DMS 273 (cell line): Measurements from ENCODE around the gene UNK.

Source experiments
- DNase-seq: peaks from one replicate; lab custom pipeline; 2025; ENCODE audit not compliant: unreplicated experiment; lab: John Stamatoyannopoulos, UW

Gene UNK, protein sequence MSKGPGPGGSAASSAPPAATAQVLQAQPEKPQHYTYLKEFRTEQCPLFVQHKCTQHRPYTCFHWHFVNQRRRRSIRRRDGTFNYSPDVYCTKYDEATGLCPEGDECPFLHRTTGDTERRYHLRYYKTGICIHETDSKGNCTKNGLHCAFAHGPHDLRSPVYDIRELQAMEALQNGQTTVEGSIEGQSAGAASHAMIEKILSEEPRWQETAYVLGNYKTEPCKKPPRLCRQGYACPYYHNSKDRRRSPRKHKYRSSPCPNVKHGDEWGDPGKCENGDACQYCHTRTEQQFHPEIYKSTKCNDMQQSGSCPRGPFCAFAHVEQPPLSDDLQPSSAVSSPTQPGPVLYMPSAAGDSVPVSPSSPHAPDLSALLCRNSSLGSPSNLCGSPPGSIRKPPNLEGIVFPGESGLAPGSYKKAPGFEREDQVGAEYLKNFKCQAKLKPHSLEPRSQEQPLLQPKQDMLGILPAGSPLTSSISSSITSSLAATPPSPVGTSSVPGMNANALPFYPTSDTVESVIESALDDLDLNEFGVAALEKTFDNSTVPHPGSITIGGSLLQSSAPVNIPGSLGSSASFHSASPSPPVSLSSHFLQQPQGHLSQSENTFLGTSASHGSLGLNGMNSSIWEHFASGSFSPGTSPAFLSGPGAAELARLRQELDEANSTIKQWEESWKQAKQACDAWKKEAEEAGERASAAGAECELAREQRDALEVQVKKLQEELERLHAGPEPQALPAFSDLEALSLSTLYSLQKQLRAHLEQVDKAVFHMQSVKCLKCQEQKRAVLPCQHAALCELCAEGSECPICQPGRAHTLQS

DNA sequence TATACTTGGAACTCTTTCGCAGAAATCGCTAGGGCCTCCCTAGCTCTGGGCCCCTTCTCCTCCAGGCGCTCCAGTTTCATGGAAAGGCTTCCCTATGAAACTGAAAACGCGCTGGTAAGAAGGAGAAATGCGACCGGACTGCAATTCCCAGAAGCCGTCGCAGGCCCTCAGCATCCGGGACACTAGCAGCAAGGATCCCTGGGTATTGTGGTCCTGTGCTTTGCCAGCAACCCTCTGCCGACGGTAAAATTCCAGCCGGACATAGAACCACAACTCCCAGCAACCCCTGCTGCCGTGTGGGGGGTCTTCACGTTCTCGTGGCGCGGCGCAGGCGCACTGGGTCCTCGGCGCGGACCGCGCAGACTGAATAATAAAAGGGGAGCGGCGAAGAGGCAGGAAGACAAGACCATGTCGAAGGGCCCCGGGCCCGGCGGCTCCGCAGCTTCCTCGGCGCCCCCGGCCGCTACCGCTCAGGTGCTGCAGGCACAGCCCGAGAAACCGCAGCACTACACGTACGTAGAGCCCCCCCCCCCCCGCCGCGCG is at the start of gene UNK:
TSS of gene UNK (plus strand) at position 334 of the 543 bp plus-strand sequence. CDS start at position 409, 75 bp downstream.
- peak; percentile 99 for DNase-seq

DNA sequence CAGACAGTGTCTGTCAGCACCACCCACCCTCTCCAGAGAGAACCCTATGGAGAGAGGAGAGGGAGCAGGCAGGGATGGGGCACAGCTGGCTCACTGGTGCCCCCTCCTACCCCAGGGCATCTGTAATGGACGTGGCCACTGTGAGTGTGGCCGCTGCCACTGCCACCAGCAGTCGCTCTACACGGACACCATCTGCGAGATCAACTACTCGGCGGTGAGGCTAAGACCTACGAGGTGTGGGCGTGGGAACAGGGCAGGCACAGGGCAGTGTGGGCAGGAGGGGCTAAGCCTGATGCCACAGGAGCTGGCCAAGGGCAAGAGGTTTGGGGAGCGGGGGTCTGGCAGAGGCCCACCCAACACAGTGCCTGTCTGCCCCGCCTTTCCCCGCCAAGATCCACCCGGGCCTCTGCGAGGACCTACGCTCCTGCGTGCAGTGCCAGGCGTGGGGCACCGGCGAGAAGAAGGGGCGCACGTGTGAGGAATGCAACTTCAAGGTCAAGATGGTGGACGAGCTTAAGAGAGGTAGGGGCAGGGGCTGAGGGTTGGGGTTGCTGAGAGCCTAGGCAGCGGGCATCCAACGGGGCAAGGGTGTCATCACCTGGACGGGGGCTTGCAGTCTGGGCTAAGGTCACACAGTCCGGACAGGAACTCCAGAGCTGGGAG is 48.3 kb upstream of the UNK start:
- DNase-seq, result no peak

DNA sequence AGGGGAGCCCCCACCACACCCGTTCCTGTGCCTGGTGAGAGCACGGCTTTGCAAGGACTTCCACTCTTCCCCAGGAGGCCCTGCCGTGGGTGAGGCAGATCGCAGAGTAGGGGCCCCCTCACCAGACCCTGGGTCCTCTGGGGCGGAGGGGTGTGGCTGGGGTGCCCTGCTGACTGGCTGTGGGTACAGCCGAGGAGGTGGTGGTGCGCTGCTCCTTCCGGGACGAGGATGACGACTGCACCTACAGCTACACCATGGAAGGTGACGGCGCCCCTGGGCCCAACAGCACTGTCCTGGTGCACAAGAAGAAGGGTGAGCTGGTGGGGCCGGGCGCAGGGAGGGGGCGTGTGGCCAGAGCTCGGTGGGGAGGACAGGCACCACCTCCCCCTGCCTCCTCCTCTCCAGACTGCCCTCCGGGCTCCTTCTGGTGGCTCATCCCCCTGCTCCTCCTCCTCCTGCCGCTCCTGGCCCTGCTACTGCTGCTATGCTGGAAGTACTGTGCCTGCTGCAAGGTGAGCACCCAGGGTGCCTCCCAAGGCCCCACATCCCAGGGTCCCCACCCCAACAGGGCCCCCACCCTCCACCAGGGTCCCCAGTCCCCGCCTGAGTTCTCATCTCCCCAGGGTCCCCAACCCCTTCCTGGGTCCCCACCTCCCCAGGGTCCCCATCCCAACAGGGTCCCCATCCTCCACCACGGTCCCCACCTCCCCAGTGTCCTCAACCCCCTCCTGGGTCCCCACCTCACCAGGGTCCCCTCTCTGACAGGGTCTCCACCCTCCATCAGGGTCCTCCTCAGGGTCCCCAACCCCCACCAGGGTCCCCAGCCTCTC is 47.3 kb upstream of the UNK start:
- DNase-seq, result no peak

DNA sequence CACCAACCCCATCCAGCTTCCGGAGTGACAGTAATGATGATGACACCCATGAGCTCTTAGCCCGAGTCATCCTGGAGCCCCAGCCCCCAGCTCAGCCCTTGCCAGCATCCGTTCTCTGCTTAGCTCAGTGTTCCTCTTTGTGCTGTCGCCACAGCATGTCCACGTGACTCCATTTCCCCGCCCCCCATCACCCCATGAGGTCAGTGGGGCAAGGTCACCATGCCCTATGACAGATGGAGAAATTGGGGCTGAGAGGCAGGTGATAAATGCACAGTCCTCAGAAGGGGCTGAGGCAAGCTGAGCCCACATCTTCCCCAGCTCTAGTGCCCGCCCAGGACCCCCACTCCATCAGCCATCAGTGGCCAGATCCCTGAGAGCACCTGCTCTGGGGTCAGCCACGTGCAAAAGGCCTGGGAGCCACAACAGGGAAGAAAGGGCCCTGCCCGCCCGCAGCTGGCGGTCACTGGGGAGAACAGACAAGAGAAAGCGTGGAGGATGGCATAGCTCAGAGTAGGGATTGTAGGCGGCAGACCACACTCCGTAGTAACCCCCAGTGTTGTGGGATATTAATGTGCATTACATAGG is 46.3 kb upstream of the UNK start:
- DNase-seq, result no peak

DNA sequence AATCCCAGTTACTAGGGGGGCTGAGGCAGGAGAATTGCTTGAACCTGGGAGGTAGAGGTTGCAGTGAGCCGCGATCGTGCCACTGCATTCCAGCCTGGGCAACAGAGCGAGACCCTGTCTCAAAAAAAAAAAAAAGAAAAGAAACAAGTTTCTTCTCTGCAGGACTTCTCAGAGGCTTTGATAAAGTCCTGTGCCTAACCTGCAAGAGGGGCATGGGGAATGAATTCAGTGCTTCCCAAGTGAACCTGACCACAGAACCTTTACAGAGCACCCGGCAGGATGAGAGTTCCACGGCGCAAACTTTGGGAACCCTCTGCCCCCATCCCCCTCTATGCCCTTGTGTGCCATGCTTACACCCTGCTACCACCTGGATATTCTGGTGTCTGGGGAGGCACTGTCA is 45.4 kb upstream of the UNK start:
- DNase-seq, result no peak

DNA sequence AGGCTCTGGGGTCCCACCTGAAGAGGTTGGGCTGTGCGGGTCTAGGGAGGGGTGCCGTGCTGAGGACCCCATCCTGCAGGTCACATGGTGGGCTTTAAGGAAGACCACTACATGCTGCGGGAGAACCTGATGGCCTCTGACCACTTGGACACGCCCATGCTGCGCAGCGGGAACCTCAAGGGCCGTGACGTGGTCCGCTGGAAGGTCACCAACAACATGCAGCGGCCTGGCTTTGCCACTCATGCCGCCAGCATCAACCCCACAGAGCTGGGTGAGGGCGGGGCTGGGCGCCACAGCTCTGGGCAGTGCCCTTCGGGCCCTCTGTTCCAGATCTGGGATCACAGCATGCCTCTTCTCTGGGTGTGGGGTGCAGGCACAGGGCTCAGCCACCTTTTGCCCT is 44.8 kb upstream of the UNK start:
- no peak for DNase-seq

DNA sequence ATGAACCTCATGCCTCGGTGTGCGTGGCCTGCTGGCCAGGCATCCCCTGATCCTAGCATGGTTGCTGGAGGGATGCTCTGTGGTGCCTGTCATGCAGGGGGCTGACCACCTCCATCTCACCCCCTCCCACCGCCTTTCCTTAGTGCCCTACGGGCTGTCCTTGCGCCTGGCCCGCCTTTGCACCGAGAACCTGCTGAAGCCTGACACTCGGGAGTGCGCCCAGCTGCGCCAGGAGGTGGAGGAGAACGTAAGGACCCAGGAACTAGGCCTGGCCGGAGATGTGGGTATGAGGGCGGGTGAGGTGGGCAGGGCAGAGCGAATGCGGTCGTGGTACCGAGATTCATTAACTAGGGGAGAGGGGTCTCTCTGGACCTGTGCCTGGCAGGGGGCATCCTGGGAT is 44.4 kb upstream of the UNK start:
- DNase-seq, result no peak

DNA sequence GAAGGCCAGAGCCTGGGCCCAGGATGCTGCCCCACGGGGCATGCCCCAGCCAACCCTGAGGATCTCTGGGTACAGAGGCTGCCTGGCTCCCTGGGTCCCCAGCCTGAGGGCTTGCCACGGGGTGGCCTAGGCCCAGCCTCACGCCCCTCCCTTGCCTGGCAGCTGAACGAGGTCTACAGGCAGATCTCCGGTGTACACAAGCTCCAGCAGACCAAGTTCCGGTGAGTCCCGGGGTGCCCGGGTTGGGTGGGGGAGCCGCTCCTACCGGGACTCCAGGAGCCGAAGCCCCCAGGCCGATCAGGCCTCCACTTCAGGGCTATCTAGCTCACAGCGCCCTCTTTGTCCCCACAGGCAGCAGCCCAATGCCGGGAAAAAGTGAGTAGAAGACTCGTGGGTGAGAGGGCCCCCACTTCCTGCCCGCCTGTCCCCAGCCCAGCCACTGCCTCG is 44.0 kb upstream of the UNK start:
- DNase-seq, result no peak

DNA sequence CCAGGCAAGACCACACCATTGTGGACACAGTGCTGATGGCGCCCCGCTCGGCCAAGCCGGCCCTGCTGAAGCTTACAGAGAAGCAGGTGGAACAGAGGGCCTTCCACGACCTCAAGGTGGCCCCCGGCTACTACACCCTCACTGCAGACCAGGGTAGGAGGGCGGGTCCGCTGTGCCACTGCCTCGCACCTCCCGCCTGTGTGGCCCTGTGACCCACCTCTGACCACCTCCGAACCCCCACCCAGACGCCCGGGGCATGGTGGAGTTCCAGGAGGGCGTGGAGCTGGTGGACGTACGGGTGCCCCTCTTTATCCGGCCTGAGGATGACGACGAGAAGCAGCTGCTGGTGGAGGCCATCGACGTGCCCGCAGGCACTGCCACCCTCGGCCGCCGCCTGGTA is 42.3 kb upstream of the UNK start:
- DNase-seq, result no peak

DNA sequence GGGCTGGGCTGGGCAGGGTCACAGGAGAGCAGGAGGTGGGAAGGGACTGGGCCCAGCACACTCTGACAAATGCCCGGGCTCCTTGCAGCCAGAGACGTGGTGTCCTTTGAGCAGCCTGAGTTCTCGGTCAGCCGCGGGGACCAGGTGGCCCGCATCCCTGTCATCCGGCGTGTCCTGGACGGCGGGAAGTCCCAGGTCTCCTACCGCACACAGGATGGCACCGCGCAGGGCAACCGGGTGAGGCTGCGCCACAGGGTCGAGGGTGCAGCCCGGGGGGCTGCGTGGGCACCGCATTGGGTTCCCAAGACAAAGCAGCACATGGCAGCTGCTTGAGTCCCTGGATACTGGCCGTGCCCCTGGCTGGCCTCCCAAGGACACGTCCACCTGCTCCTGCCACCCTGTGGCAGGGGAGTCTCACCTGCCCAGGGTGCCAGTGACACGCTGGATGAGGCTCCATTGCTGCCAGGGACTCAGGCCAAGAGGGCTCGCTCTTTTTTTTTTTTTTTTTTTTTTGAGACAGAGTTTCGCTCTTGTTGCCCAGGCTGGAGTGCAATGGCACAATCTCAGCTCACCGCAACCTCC is 40.9 kb upstream of the UNK start:
- no peak for DNase-seq

DNA sequence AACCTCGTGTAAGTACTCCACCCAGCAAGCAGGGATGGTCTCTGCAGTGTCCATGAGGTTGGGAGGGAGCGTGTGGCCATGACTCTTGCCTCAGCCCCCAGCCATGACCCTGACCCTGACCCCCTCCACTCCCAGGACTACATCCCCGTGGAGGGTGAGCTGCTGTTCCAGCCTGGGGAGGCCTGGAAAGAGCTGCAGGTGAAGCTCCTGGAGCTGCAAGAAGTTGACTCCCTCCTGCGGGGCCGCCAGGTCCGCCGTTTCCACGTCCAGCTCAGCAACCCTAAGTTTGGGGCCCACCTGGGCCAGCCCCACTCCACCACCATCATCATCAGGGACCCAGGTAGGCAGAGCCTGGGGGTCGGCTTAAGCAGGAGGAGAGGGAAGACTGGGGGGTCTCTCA is 35.9 kb upstream of the UNK start:
- DNase-seq, result no peak

DNA sequence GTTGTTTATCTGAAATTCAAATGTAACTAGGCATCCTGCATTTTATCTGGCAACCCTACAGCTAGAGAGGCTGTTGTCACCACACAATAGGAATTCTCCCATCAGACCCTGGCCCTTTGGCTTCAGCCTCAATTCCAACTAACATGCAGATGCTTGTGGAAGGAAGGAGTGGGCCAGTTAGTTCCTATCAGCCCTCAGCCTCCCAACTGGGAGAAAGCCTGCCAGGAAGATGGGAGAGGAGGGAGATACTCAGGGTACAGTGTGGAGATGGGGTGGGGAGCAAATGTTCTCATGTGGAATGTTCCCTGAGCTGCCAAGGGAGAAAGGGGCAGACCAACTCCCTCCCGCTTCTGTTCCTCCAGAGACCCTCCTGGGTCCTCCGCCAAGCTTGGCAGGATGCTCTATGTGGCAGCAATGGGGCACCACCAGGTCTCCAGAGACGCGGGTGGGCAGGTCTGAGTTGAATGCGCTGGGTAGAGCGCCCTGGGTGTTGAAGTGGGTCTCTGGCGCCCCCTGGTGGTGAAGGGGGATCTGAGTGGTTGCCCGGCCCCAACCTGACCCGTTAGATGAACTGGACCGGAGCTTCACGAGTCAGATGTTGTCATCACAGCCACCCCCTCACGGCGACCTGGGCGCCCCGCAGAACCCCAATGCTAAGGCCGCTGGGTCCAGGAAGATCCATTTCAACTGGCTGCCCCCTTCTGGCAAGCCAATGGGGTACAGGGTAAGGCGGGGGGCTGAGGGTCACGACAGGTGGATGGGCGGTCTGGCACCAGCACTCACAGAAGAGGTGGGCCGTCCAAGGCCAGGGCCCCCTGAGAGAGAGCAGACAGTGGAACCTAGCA is 34.8 kb upstream of the UNK start:
- peak; percentile 88 for DNase-seq

DNA sequence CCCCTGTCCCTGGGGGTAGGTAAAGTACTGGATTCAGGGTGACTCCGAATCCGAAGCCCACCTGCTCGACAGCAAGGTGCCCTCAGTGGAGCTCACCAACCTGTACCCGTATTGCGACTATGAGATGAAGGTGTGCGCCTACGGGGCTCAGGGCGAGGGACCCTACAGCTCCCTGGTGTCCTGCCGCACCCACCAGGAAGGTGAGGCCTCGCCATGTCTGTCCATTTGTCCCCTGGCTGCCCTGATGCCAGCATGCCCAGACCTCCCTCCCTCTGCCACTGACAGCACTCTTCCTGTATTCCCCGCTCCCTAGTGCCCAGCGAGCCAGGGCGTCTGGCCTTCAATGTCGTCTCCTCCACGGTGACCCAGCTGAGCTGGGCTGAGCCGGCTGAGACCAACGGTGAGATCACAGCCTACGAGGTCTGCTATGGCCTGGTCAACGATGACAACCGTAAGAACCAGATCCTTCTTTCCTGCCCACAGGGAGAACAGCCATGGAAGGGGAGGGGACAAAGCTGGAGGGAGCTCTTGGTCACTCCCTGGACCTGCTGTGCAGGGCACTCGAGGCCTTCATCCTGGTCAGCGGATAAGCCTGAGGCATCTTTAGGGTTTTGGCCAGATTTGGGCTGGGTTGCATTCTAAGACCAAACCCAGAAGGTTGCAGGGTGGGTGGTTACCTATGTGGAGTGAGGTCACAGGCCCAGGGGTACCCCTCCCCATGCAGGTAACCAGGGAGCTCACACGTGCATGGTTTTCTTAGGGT is 33.8 kb upstream of the UNK start:
- no peak for DNase-seq

DNA sequence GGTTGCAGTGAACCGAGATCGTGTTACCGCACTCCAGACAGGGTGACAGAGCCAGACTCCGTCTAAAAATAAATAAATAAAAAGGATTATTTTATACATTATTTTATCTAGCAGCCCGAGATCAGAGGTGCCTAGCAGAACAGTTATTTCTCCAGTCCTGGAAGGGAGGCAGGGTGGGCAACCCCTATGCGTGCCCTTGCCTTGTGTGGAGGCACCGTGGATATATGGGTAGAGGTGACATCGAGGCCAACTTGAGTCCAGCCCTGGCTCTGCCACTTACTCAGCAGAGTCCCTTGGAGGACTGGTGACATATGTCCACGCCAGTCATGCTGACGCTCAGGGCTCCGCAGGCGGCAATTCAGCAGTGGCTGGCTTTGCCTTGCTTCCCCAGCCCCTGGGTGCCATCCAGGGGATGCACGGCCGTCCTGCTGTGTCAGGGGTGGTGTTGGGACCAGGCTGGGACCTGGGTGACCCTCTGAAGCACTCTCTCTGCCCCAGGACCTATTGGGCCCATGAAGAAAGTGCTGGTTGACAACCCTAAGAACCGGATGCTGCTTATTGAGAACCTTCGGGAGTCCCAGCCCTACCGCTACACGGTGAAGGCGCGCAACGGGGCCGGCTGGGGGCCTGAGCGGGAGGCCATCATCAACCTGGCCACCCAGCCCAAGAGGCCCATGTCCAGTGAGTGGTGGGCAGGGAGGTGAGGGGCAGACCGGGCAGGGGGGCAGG is 32.8 kb upstream of the UNK start:
- DNase-seq, result no peak

DNA sequence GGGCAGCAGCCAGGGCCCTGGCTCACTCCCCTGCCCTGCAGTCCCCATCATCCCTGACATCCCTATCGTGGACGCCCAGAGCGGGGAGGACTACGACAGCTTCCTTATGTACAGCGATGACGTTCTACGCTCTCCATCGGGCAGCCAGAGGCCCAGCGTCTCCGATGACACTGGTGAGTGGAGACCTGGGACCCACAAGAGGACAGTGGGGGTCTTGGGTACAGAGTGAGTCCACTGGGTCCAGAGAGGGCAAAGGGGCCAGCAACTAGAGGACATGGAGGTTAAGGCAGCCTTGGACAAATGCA is 32.2 kb upstream of the UNK start:
- DNase-seq, result no peak

DNA sequence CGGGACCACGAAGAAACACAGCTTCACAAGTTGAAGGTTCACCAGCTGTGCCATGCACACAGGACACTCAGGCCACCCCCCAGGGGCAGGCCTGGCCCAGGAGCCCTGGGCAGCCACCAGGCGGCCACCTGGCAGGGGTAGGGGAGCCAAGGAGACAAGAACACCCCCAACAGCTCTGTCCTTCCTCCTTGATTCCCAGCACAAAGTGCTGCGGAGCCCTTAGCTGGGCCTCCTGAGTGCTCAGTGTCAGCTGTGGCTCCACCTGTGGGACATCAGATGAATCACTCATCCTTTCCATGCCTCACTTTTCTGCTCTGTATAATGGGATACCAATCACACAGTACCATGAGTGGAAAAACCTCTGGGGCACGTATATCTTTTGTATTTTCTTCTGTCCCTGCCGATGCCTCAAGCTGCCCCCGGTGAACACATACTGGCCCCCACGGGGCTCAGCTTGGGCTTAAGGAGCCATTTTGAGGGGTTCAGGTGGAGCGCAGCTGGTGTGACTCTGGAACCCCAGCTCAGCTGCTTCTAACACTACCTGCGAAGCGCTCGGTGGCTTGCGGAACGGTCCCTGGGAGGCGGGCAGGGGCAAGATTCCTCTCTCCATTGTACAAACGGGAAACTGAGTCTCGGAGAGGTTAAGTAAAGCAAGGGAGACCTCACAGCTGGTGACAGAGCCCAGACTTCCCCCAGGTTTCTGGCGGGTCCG is 31.6 kb upstream of the UNK start:
- DNase-seq, result no peak
